Esophagus muscularis mucosa (tissue), 4 donors: Measurements from ENCODE around the gene TMEM248. TPM values are rescaled to one million over a fixed set of nuclear protein-coding genes. Genes with fewer than 3 reads are reported as not detected.
"Not testable (repeated sequence)": the region's sequence is repeated elsewhere in the genome, so short reads cannot be mapped to it uniquely, and the experiment has no call there.

Experiments used
- DNase-seq: peaks from one replicate; pipeline ENCODE4 v3.0.0-alpha.2; 2017; ENCODE audit errors: extremely low spot score
- H3K27ac ChIP-seq, 4 donors: fragments of 200-600 bp; sonication (generic); replicated peaks in 1 of 4; 1 replicate in 3 of 4; 2 replicates in 1 of 4; pipeline ENCODE4 v1.5.1; 2016 to 2019; ENCODE audit warnings: mild to moderate bottlenecking in 1 of 4
- H3K27me3 ChIP-seq, 4 donors: fragments of 200-600 bp; sonication (generic); one replicate each; pipeline versions ENCODE4 v1.5.1 to v1.6.0; 2016 to 2019
- H3K36me3 ChIP-seq, 4 donors: fragments of 200-600 bp; sonication (generic); one replicate each; pipeline ENCODE4 v1.5.1; 2016 to 2019
- H3K4me1 ChIP-seq, 4 donors: fragments of 200-600 bp; sonication (generic); one replicate each; pipeline ENCODE4 v1.5.1; 2016 to 2019
- H3K4me3 ChIP-seq, 4 donors: fragments of 200-600 bp; sonication (generic); 1 replicate in 2 of 4; 2 replicates in 2 of 4; pipeline ENCODE4 v1.5.1; 2016 to 2019; ENCODE audit warnings: mild to moderate bottlenecking in 4 of 4, moderate library complexity in 1 of 4
- H3K9me3 ChIP-seq, 4 donors: fragments of 200-600 bp; sonication (generic); 1 replicate in 3 of 4; 2 replicates in 1 of 4; pipeline ENCODE4 v1.5.1; 2016 to 2019
- CTCF ChIP-seq, 3 experiments: fragments of 200-600 bp in 2 of 3; fragments of 450-650 bp in 1 of 3; sonication (generic) in 2 of 3; IDR thresholded peaks; one replicate each; pipeline ENCODE4 v1.5.1; 2017 to 2019; ENCODE audit warnings: antibody characterized with exemption in 3 of 3, mild to moderate bottlenecking in 2 of 3, moderate library complexity in 1 of 3
- EP300 ChIP-seq: sonication (generic); formaldehyde crosslinking; IDR thresholded peaks from one replicate; pipeline ENCODE4 v1.6.1; 2017; ENCODE audit warnings: antibody characterized with exemption
- POLR2A ChIP-seq: fragments of 450-650 bp; IDR thresholded peaks from one replicate; pipeline ENCODE4 v1.6.1; 2017; ENCODE audit warnings: antibody characterized with exemption, moderate library complexity, mild to moderate bottlenecking, low read depth
- POLR2AphosphoS5 ChIP-seq, 2 donors: sonication (generic); formaldehyde crosslinking; IDR thresholded peaks; one replicate each; pipeline ENCODE4 v1.6.1; 2017; ENCODE audit warnings: antibody characterized with exemption in 2 of 2
- WGBS: methylation state at CpG from one replicate; pipeline ENCODE4 v1.1.5; 2018; 5-methylcytosine and 5-hydroxymethylcytosine counted together
- intact Hi-C: fragments of 100-400 bp; cut with DNase I; formaldehyde crosslinking; loops from one replicate; pipeline ENCODE4 v1.15.1; 2023
- total RNA-seq, 4 donors: library from RNA; depleted of rRNA; stranded (reverse); fragments of >200 nt; gene quantifications; one replicate each; pipeline versions ENCODE4 v1.1.0 to v1.2.1, GENCODE V29; 2016

TMEM248 gene
- total RNA-seq, 4 donors from 2014 or later: 87.6 to 113 (median 99.7) TPM

GRCh38 chr7:66912195-66912594 is 8.8 kb upstream of the TMEM248 start:
- 73% methylated on average over 2 of the region's 2 CpGs for WGBS
- Histone ChIP-seq H3K36me3 (no peaks in the 10 kb centered on the region), H3K4me1 (no peaks in the 10 kb centered on the region), H3K4me3 (no peak overlapping the region), H3K9me3 (no peaks in the 10 kb centered on the region), H3K27me3 (no peaks in the 10 kb centered on the region), H3K27ac (no peak overlapping the region)
- DNase-seq: no peak
- intact Hi-C loops: no loop called here
- TF ChIP-seq POLR2AphosphoS5 (IDR thresholded peaks at IDR 0.05) (no peak), POLR2A (no peak), CTCF (IDR thresholded peaks at IDR 0.05) (no peak), EP300 (no peak)

- no peak overlapping the region for H3K27ac ChIP-seq
Measured at GRCh38 chr7:66913118-66914037, 7.6 kb upstream of the TMEM248 start.

GRCh38 chr7:66917904-66918303 is 3.1 kb upstream of the TMEM248 start:
- 89% methylated on average over 7 of the region's 7 CpGs for WGBS
- H3K36me3 ChIP-seq, H3K9me3 ChIP-seq, DNase-seq, intact Hi-C loops, H3K27me3 ChIP-seq, H3K4me3 ChIP-seq, H3K27ac ChIP-seq: not testable (repeated sequence)
- H3K4me1 ChIP-seq: peaks cover 16 to 23% (median 20%) of the 10 kb centered on the region in 4 donors

More at GRCh38 chr7:66913118-66914037, 7.6 kb upstream of the TMEM248 start:
- intact Hi-C loops: no loop called here
- H3K36me3 ChIP-seq: no peaks in the 10 kb centered on the region
- H3K4me3 ChIP-seq: no peak overlapping the region
- no peaks in the 10 kb centered on the region for H3K4me1 ChIP-seq
- H3K9me3 ChIP-seq: no peaks in the 10 kb centered on the region
- TF ChIP-seq POLR2AphosphoS5 (IDR thresholded peaks at IDR 0.05): no peak
- TF ChIP-seq CTCF (IDR thresholded peaks at IDR 0.05): no peak
- no peak for TF ChIP-seq POLR2A
- TF ChIP-seq EP300: no peak
- DNase-seq: no peak
- no peaks in the 10 kb centered on the region for H3K27me3 ChIP-seq
- WGBS: 84% methylated on average over 12 of the region's 12 CpGs

- Histone ChIP-seq H3K9me3 (no peaks in the 10 kb centered on the region), H3K27me3 (no peaks in the 10 kb centered on the region), H3K4me1 (peaks cover 30 to 37% (median 33%) of the 10 kb centered on the region in 4 donors), H3K36me3 (peaks cover 0 to 5% (median 4%) of the 10 kb centered on the region in 4 donors), H3K4me3 (no peak overlapping the region), H3K27ac (no peak overlapping the region)
- TF ChIP-seq CTCF (IDR thresholded peaks at IDR 0.05) (no peak), EP300 (no peak), POLR2AphosphoS5 (IDR thresholded peaks at IDR 0.05) (no peak), POLR2A (no peak)
- WGBS: 84% methylated on average over 1 of the region's 1 CpG
- no peak for DNase-seq
- intact Hi-C loops: no loop called here
Measured at GRCh38 chr7:66919304-66919703, 1.7 kb upstream of the TMEM248 start.

GRCh38 chr7:66919704-66920103 is 1.3 kb upstream of the TMEM248 start:
- WGBS: 98% methylated on average over 4 of the region's 4 CpGs
- Histone ChIP-seq H3K27ac (no peak overlapping the region), H3K36me3 (peaks cover 0 to 7% (median 6%) of the 10 kb centered on the region in 4 donors), H3K27me3 (no peaks in the 10 kb centered on the region), H3K4me1 (peaks cover 30 to 41% (median 37%) of the 10 kb centered on the region in 4 donors), H3K9me3 (no peaks in the 10 kb centered on the region), H3K4me3 (no peak overlapping the region)
- intact Hi-C loops: loop anchor here (10.0 kb wide), 1 partner anchor 75 kb away; no protein-coding TSS in a partner anchor
- no peak for DNase-seq
- TF ChIP-seq POLR2A: no peak
- TF ChIP-seq POLR2AphosphoS5 (IDR thresholded peaks at IDR 0.05): no peak
- TF ChIP-seq CTCF (IDR thresholded peaks at IDR 0.05): no peak
- no peak for TF ChIP-seq EP300
